Bronchial epithelial cell (primary cell): ENCODE results near the gene CSNK1G3. TPM values are rescaled to one million over a fixed set of nuclear protein-coding genes. Genes with fewer than 3 reads are reported as not detected.

Experiments
- DNase-seq: peaks from one replicate; pipeline ENCODE4 v3.0.0-alpha.2; 2010; ENCODE audit warnings: low read depth
- FAIRE-seq: peaks from 2 replicates; lab custom pipeline; 2011; peaks lifted over from hg19 to GRCh38; lab: Jason Lieb, UNC
- H3K27me3 ChIP-seq: 2 replicates; pipeline ENCODE4 v1.5.1; 2011; ENCODE audit warnings: low read length; ENCODE audit not compliant: control insufficient read depth, insufficient read depth
- H3K36me3 ChIP-seq: 2 replicates; pipeline ENCODE4 v1.5.1; 2011; ENCODE audit warnings: low read length; ENCODE audit not compliant: control insufficient read depth, insufficient read depth
- H3K4me3 ChIP-seq: 2 replicates; pipeline ENCODE4 v1.5.1; 2011; ENCODE audit warnings: mild to moderate bottlenecking, low read depth, low read length, control low read depth
- CTCF ChIP-seq: IDR thresholded peaks from 2 replicates; pipeline ENCODE4 v1.5.1; 2011; ENCODE audit warnings: mild to moderate bottlenecking, moderate library complexity, low read length, control low read depth, inconsistent platforms; ENCODE audit not compliant: insufficient read depth, severe bottlenecking
- total RNA-seq: library from RNA; depleted of rRNA; stranded (reverse); fragments of >200 nt; gene quantifications from 2 replicates; pipeline ENCODE4 v1.2.1, GENCODE V29; 2014

CSNK1G3 gene
- total RNA-seq, 1 donor from 2014 or later: 50.0 TPM

GRCh38 chr5:123651234-123651633 lies 139.3 kb downstream of the CSNK1G3 start:
- no peak overlapping the region for H3K4me3 ChIP-seq
- H3K36me3 ChIP-seq: no peaks in the 10 kb centered on the region
- FAIRE-seq (no peak), DNase-seq (peak; percentile 76)
- TF ChIP-seq CTCF: no peak
- H3K27me3 ChIP-seq: no peaks in the 10 kb centered on the region

DNA sequence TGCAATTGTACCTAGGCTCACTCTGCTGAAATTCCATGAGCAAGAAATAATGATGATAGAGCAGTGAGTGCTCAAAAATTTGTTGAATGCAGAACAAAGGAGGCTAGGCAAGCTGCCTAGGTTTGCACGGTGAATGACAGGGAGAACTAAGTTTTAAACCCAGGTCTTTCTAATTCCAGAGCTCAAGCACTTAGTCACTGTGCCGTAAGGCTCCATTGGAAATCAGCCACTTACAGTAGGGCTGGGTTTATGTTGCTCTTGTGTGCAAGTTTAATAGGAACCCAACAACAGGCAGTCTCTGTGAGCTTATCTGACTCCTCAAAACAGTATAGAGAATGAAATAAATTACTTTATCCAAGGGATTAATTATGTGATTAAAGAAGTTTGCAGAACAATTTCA lies 147.0 kb downstream of the CSNK1G3 start:
- TF ChIP-seq CTCF: no peak
- no peak for FAIRE-seq
- no peaks in the 10 kb centered on the region for H3K27me3 ChIP-seq
- no peak for DNase-seq
- H3K4me3 ChIP-seq: no peak overlapping the region
- H3K36me3 ChIP-seq: no peaks in the 10 kb centered on the region

- TF ChIP-seq CTCF: no peak
- H3K36me3 ChIP-seq: no peaks in the 10 kb centered on the region
- no peak overlapping the region for H3K4me3 ChIP-seq
- FAIRE-seq (no peak), DNase-seq (no peak)
- no peaks in the 10 kb centered on the region for H3K27me3 ChIP-seq
Observed at GRCh38 chr5:123659495-123659894, 147.5 kb downstream of the CSNK1G3 start.

GRCh38 chr5:123664961-123665360 lies 153.0 kb downstream of the CSNK1G3 start:
- Histone ChIP-seq H3K4me3 (no peak overlapping the region), H3K27me3 (no peaks in the 10 kb centered on the region), H3K36me3 (no peaks in the 10 kb centered on the region)
- DNase-seq: no peak
- TF ChIP-seq CTCF: no peak
- FAIRE-seq: no peak

DNA sequence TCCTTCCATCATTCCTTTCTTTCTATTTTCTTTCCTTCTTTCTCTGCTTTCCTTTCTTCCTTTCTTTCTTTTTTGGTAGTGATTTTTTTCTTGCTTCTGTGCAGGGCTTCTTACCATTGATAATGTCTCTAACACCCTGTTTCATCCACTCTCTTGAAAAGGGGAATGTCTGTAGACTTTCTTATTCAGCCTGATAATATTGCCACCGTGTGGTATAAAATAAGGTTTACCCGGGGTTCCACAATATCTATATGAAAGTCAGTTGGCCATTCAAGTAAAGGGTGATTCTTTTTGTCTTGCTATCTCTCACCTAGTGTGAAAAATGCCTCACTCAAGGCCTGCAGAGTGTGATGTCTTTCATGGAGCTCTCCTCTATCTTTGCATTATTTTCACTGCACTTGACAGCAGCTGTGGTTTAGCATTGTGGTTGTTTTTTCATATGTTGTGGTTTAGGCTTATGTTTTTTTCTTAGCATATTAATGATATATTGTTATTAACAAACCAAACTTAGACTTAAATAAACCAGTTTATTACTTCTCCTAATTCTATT lies 153.9 kb downstream of the CSNK1G3 start:
- TF ChIP-seq CTCF: no peak
- FAIRE-seq (no peak), DNase-seq (no peak)
- no peak overlapping the region for H3K4me3 ChIP-seq
- no peaks in the 10 kb centered on the region for H3K27me3 ChIP-seq
- no peaks in the 10 kb centered on the region for H3K36me3 ChIP-seq

Other genes starting within 250 kb of the CSNK1G3 start
- 13.8 and 15.0 TPM in 2 replicates for gene CEP120, start 88.8 kb upstream of the CSNK1G3 start, total RNA-seq